Endothelial cell (in vitro differentiated cells): Measurements from ENCODE around the gene ZACN. TPM values are rescaled to one million over a fixed set of nuclear protein-coding genes. Genes with fewer than 3 reads are reported as not detected.

Source experiments
- DNase-seq: peaks from one replicate; pipeline ENCODE4 v3.0.0; 2021; ENCODE audit warnings: low spot score
- H3K27ac Mint-ChIP-seq: one replicate; pipeline ENCODE4 v1.8.0; 2021; ENCODE audit warnings: mixed read lengths, inconsistent platforms; ENCODE audit not compliant: unreplicated experiment
- H3K27me3 Mint-ChIP-seq: one replicate; pipeline ENCODE4 v1.8.0; 2021; ENCODE audit warnings: mild to moderate bottlenecking, moderate library complexity, mixed read lengths, inconsistent platforms; ENCODE audit not compliant: unreplicated experiment
- H3K36me3 Mint-ChIP-seq: one replicate; pipeline ENCODE4 v1.8.0; 2021; ENCODE audit warnings: mild to moderate bottlenecking, low read depth, mixed read lengths, inconsistent platforms; ENCODE audit not compliant: unreplicated experiment
- H3K4me1 Mint-ChIP-seq: one replicate; pipeline ENCODE4 v1.8.0; 2021; ENCODE audit warnings: mild to moderate bottlenecking, mixed read lengths, inconsistent platforms; ENCODE audit not compliant: unreplicated experiment
- H3K4me3 Mint-ChIP-seq: one replicate; pipeline ENCODE4 v1.8.0; 2021; ENCODE audit warnings: mild to moderate bottlenecking, mixed read lengths, inconsistent platforms; ENCODE audit not compliant: unreplicated experiment
- H3K9me3 Mint-ChIP-seq: one replicate; pipeline ENCODE4 v1.8.0; 2021; ENCODE audit warnings: mixed read lengths, inconsistent platforms; ENCODE audit not compliant: unreplicated experiment
- CTCF ChIP-seq: fragments of 200-600 bp; sonication (generic); IDR thresholded peaks from one replicate; pipeline ENCODE4 v1.5.0; 2021; ENCODE audit warnings: antibody characterized with exemption; ENCODE audit not compliant: unreplicated experiment
- total RNA-seq: library from RNA; stranded (reverse); fragmentation: NEBNext Ultra II Directional; extraction: Animal tissue kit (Norgen Biotek cat#: 25700); gene quantifications from one replicate; pipeline ENCODE4 v1.2.1, GENCODE V29; 2021; ENCODE audit not compliant: unreplicated experiment

ZACN gene
- total RNA-seq, 1 donor from 2014 or later: not detected

- Mint-ChIP-seq H3K9me3 (no peaks in the 10 kb centered on the region), H3K4me1 (peaks cover 19% of the 10 kb centered on the region), H3K27me3 (peaks cover 25% of the 10 kb centered on the region), H3K4me3 (peak within 1 kb of the TSS; percentile 98), H3K27ac (peak within 1 kb of the TSS; percentile 32), H3K36me3 (peaks cover 1% of the 10 kb centered on the region)
- peak; percentile 91 for DNase-seq
- no peak for TF ChIP-seq CTCF
These were observed 6.7 kb upstream of the ZACN start, which contains the start of gene SRP68 for GRCh38 chr17:76072148-76072858. SRP68 (minus strand) TSS chr17:76072517; CDS start chr17:76072491, 26 bp downstream.

- no peak for TF ChIP-seq CTCF
- no peaks in the 10 kb centered on the region for H3K9me3 Mint-ChIP-seq
These were observed 4.3 kb upstream of the ZACN start, which contains the start of gene GALR2 for GRCh38 chr17:76074390-76075363. GALR2 (plus strand) TSS chr17:76074781; CDS start chr17:76074884, 103 bp downstream.

GRCh38 chr17:76075364-76076145, 3.4 kb upstream of the ZACN start:
- peak; percentile 45 for DNase-seq
- Mint-ChIP-seq H3K4me1 (peaks cover 19% of the 10 kb centered on the region), H3K27me3 (peaks cover 38% of the 10 kb centered on the region)

More at GRCh38 chr17:76074390-76075363, 4.3 kb upstream of the ZACN start, which contains the start of gene GALR2:
- no peak for DNase-seq
- Mint-ChIP-seq H3K4me1 (peaks cover 19% of the 10 kb centered on the region), H3K27ac (peak within 1 kb of the TSS; percentile 27), H3K4me3 (peak within 1 kb of the TSS; percentile 48), H3K27me3 (peaks cover 38% of the 10 kb centered on the region), H3K36me3 (peaks cover 3% of the 10 kb centered on the region)

More at GRCh38 chr17:76075364-76076145, 3.4 kb upstream of the ZACN start:
- no peaks in the 10 kb centered on the region for H3K9me3 Mint-ChIP-seq
- no peak overlapping the region for H3K27ac Mint-ChIP-seq
- no peak for TF ChIP-seq CTCF
- H3K36me3 Mint-ChIP-seq: peaks cover 3% of the 10 kb centered on the region
- H3K4me3 Mint-ChIP-seq: peak overlapping the region; percentile 48
